ENCODE results near the gene NHLRC4. TPM values are rescaled to one million over a fixed set of nuclear protein-coding genes. Genes with fewer than 3 reads are reported as not detected.

The NHLRC4 gene
- total and polyA plus RNA-seq, 4 donors: 2.3 to 8.6 (median 5.7) TPM

DNA sequence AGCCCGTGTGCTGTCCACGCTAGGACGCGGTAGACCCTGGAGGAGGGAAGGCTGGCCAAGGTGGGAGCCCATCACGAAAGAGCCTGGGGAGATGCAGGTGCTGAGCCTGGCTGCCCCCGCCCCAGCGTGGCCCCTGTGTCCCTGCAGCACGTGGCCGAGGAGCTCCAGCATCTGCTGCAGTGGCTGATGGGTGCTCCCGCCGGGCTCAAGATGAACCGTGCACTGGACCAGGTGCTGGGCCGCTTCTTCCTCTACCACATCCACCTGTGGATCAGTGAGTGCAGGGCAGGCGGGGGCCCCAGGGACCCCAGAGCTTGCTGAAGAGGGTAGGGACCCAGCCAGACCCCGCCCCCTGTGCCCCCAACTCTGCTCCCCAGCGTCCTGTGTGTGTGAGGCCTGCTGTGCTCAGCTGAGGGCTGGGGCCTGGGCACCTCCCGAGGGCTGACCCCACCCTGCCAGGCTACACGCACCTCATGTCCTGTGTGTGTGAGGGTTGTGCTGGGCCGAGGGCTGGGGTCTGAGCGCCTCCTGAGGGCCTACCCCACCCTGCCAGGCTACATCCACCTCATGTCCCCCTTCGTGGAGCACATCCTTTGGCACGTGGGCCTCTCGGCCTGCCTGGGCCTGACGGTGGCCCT is 11.5 kb downstream of the NHLRC4 start:
- no peak overlapping the region for H3K4me3 ChIP-seq
- WGBS, 2 donors: 84 to 89% methylated on average over 24 of the region's 24 CpGs
- H3K9me3 ChIP-seq (ENCODE audit: control insufficient read depth in 4 of 4, insufficient read depth in 3 of 4, low read length in 3 of 4): no peaks in the 10 kb centered on the region
- H3K27ac ChIP-seq (ENCODE audit: low read depth in 1 of 2, low read length in 1 of 2): no peak overlapping the region
- ATAC-seq (ENCODE audit: insufficient read depth, low FRiP score) (no peak), DNase-seq (no peak)
- peaks cover 0 to 47% (median 3%) of the 10 kb centered on the region in 4 donors for H3K36me3 ChIP-seq (ENCODE audit: control insufficient read depth in 4 of 4, insufficient read depth in 4 of 4, low read length in 4 of 4)
- no peaks in the 10 kb centered on the region for H3K27me3 ChIP-seq (ENCODE audit: control insufficient read depth in 3 of 3, insufficient read depth in 3 of 3, low read length in 2 of 3)
- H3K9ac ChIP-seq (ENCODE audit: insufficient read depth in 1 of 2, low read length in 2 of 2): no peak overlapping the region
- no peaks in the 10 kb centered on the region for H3K4me1 ChIP-seq (ENCODE audit: control insufficient read depth in 5 of 5, insufficient read depth in 5 of 5, low read length in 5 of 5)
- TF ChIP-seq, protein P1, sequence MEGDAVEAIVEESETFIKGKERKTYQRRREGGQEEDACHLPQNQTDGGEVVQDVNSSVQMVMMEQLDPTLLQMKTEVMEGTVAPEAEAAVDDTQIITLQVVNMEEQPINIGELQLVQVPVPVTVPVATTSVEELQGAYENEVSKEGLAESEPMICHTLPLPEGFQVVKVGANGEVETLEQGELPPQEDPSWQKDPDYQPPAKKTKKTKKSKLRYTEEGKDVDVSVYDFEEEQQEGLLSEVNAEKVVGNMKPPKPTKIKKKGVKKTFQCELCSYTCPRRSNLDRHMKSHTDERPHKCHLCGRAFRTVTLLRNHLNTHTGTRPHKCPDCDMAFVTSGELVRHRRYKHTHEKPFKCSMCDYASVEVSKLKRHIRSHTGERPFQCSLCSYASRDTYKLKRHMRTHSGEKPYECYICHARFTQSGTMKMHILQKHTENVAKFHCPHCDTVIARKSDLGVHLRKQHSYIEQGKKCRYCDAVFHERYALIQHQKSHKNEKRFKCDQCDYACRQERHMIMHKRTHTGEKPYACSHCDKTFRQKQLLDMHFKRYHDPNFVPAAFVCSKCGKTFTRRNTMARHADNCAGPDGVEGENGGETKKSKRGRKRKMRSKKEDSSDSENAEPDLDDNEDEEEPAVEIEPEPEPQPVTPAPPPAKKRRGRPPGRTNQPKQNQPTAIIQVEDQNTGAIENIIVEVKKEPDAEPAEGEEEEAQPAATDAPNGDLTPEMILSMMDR (IDR thresholded peaks at IDR 0.05; ENCODE audit: control extremely low read depth, extremely low read depth): no peak

DNA sequence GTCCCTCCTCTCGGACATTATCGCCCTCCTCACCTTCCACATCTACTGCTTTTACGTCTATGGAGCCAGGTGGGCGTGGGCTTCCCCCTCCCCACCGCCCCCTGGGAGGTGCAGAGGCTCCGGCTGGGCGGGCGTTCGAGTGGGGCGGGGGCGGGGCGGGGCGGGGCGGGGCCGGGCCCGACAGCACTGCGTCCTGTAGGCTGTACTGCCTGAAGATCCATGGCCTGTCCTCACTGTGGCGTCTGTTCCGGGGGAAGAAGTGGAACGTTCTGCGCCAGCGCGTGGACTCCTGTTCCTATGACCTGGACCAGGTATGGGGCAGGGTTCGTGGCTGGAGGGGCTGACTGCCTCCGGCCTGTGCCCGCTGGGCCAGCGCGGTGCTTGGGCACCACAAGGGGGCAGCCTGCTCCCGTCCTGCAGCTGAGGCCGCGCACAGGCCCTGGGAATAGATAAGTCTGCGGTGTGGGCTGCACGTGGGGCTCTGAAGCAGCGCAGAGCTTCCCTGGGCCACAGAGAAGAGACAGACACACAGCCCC is 12.1 kb downstream of the NHLRC4 start:
- H3K4me3 ChIP-seq: no peak overlapping the region
- no peak overlapping the region for H3K27ac ChIP-seq (ENCODE audit: low read depth in 1 of 2, low read length in 1 of 2)
- DNase-seq: peak; percentile 45 to 55 (median 53)
- no peak overlapping the region for H3K9ac ChIP-seq (ENCODE audit: insufficient read depth in 1 of 2, low read length in 2 of 2)
- 15 to 17% methylated on average over 26 to 34 of the region's 34 CpGs for WGBS, 2 donors
- ATAC-seq (ENCODE audit: insufficient read depth, low FRiP score): peak; percentile 81
- no peaks in the 10 kb centered on the region for H3K4me1 ChIP-seq (ENCODE audit: control insufficient read depth in 5 of 5, insufficient read depth in 5 of 5, low read length in 5 of 5)
- no peaks in the 10 kb centered on the region for H3K27me3 ChIP-seq (ENCODE audit: control insufficient read depth in 3 of 3, insufficient read depth in 3 of 3, low read length in 2 of 3)
- H3K9me3 ChIP-seq (ENCODE audit: control insufficient read depth in 4 of 4, insufficient read depth in 3 of 4, low read length in 3 of 4): no peaks in the 10 kb centered on the region
- peaks cover 0 to 43% (median 3%) of the 10 kb centered on the region in 4 donors for H3K36me3 ChIP-seq (ENCODE audit: control insufficient read depth in 4 of 4, insufficient read depth in 4 of 4, low read length in 4 of 4)
- TF ChIP-seq, protein P1 (IDR thresholded peaks at IDR 0.05; ENCODE audit: control extremely low read depth, extremely low read depth): peak; percentile 72

DNA sequence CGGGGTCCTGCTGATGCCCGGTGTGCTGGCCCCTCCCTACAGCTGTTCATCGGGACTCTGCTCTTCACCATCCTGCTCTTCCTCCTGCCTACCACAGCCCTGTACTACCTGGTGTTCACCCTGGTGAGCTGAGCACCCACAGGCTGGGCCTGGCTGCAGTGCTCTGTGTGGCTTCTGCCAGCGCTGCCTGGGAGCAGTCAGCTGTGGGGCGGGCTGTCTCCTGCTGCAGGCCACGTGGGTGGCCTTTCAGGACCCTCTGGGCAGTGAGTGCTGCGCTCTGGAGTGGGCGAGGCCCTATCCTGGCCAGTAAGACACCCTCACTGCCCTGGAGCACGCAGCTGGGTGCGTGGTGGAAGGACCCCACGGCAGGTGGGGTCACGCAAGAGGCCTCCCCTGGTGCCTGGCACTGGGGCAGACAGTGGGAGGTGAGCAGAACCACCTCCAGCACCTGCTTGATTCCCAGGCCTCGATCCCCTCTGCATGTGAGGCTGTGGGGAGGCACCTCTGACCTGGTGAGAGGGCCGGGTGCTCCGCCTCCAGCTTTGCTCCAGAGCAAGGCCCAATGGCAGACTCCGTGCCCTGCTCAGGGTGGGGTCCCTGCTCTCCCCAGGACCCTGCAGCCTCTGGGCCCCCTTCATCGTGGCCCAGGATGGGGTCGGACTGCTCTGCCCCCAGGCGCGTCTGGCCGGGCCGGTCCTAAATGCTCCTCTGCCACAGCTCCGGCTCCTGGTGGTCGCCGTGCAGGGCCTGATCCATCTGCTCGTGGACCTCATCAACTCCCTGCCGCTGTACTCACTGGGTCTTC is 13.5 kb downstream of the NHLRC4 start:
- H3K27ac ChIP-seq (ENCODE audit: low read depth in 1 of 2, low read length in 1 of 2): no peak overlapping the region
- no peaks in the 10 kb centered on the region for H3K9me3 ChIP-seq (ENCODE audit: control insufficient read depth in 4 of 4, insufficient read depth in 3 of 4, low read length in 3 of 4)
- H3K9ac ChIP-seq (ENCODE audit: insufficient read depth in 1 of 2, low read length in 2 of 2): no peak overlapping the region
- 94 to 95% methylated on average over 25 to 27 of the region's 27 CpGs for WGBS, 2 donors
- H3K4me3 ChIP-seq: no peak overlapping the region
- H3K27me3 ChIP-seq (ENCODE audit: control insufficient read depth in 3 of 3, insufficient read depth in 3 of 3, low read length in 2 of 3): no peaks in the 10 kb centered on the region
- TF ChIP-seq, protein P1 (IDR thresholded peaks at IDR 0.05; ENCODE audit: control extremely low read depth, extremely low read depth): no peak
- ATAC-seq (ENCODE audit: insufficient read depth, low FRiP score) (no peak), DNase-seq (no peak)
- peaks cover 0 to 30% (median 0%) of the 10 kb centered on the region in 4 donors for H3K36me3 ChIP-seq (ENCODE audit: control insufficient read depth in 4 of 4, insufficient read depth in 4 of 4, low read length in 4 of 4)
- H3K4me1 ChIP-seq (ENCODE audit: control insufficient read depth in 5 of 5, insufficient read depth in 5 of 5, low read length in 5 of 5): no peaks in the 10 kb centered on the region

Data from lung (tissue), 12 donors.